Peyer's patch (tissue), 4 donors: ENCODE data around the gene ITGAD. TPM values are rescaled to one million over a fixed set of nuclear protein-coding genes. Genes with fewer than 3 reads are reported as not detected.

Experiments
- DNase-seq, 3 donors: peaks; one replicate each; pipeline ENCODE4 v3.0.0-alpha.2; 2017 to 2019
- H3K27ac ChIP-seq, 4 donors: fragments of 200-600 bp; sonication (generic); one replicate each; pipeline ENCODE4 v1.5.1; 2016 to 2019
- H3K27me3 ChIP-seq, 2 donors: fragments of 200-600 bp; sonication (generic); one replicate each; pipeline ENCODE4 v1.5.1; 2019
- H3K36me3 ChIP-seq, 3 donors: fragments of 200-600 bp; sonication (generic); one replicate each; pipeline ENCODE4 v1.5.1; 2016 to 2019
- H3K4me1 ChIP-seq, 4 donors: fragments of 200-600 bp; sonication (generic); one replicate each; pipeline ENCODE4 v1.5.1; 2016 to 2019
- H3K4me3 ChIP-seq, 4 donors: fragments of 200-600 bp; sonication (generic); 1 replicate in 3 of 4; 2 replicates in 1 of 4; pipeline ENCODE4 v1.5.1; 2016 to 2019; ENCODE audit warnings: mild to moderate bottlenecking in 1 of 4
- H3K9me3 ChIP-seq, 4 donors: fragments of 200-600 bp; sonication (generic); one replicate each; pipeline ENCODE4 v1.5.1; 2016 to 2019; ENCODE audit warnings: mild to moderate bottlenecking in 1 of 4
- POLR2A ChIP-seq, 2 donors: fragments of 450-650 bp; IDR thresholded peaks; one replicate each; pipeline ENCODE4 v1.5.1; 2017; ENCODE audit warnings: antibody characterized with exemption in 2 of 2, mild to moderate bottlenecking in 2 of 2, moderate library complexity in 2 of 2
- total RNA-seq, 4 donors: library from RNA; depleted of rRNA; stranded (reverse); fragments of >200 nt; gene quantifications; one replicate each; pipeline ENCODE4 v1.1.0, GENCODE V29; 2016
- TF ChIP-seq, protein P1 (sequence below), 6 experiments: fragments of 450-650 bp in 4 of 6; fragments of 200-600 bp in 2 of 6; sonication (generic) in 1 of 6; IDR thresholded peaks; one replicate each; pipeline ENCODE4 v1.5.1; 2017 to 2019; ENCODE audit warnings: antibody characterized with exemption in 6 of 6, mild to moderate bottlenecking in 3 of 6, moderate library complexity in 1 of 6

ITGAD gene
- total RNA-seq, 4 donors from 2014 or later, result 0.83 TPM; not detected in 3

GRCh38 chr16:31427441-31428278, 34.5 kb downstream of the ITGAD start:
- H3K27me3 ChIP-seq, result no peaks in the 10 kb centered on the region
- H3K4me3 ChIP-seq, result peak overlapping the region; percentile 12 to 55 (median 32)

DNA sequence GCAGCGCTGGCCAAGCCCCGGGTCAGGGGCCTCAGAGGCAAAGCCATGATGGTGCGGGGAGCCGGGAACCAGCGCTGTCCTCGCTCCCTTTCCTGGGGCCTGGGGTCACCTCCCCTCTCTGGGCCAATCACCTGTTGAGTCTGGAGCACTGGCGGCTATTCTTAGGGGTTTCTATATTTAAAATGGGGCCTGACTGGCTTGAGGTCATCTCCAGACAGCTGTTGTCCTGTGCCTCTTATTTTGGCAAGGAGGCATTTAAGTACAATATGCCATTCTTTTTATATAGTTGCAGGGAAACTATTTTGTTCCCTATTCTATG, 35.1 kb downstream of the ITGAD start, which contains the start of gene COX6A2:
TSS of gene COX6A2 (minus strand) at position 82 of the 319 bp plus-strand sequence. CDS start at position 47, 35 bp downstream.
- H3K4me1 ChIP-seq, result peaks cover 0 to 14% (median 0%) of the 10 kb centered on the region in 4 donors
- TF ChIP-seq, protein P1, sequence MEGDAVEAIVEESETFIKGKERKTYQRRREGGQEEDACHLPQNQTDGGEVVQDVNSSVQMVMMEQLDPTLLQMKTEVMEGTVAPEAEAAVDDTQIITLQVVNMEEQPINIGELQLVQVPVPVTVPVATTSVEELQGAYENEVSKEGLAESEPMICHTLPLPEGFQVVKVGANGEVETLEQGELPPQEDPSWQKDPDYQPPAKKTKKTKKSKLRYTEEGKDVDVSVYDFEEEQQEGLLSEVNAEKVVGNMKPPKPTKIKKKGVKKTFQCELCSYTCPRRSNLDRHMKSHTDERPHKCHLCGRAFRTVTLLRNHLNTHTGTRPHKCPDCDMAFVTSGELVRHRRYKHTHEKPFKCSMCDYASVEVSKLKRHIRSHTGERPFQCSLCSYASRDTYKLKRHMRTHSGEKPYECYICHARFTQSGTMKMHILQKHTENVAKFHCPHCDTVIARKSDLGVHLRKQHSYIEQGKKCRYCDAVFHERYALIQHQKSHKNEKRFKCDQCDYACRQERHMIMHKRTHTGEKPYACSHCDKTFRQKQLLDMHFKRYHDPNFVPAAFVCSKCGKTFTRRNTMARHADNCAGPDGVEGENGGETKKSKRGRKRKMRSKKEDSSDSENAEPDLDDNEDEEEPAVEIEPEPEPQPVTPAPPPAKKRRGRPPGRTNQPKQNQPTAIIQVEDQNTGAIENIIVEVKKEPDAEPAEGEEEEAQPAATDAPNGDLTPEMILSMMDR (IDR thresholded peaks at IDR 0.05), result no peak
- no peak for TF ChIP-seq POLR2A (IDR thresholded peaks at IDR 0.05)
- peak within 1 kb of the TSS; percentile 12 to 55 (median 32) for H3K4me3 ChIP-seq
- H3K9me3 ChIP-seq, result no peaks in the 10 kb centered on the region
- H3K27ac ChIP-seq, result peak within 1 kb of the TSS in 1 of 4 donors; percentile 33
- H3K27me3 ChIP-seq, result no peaks in the 10 kb centered on the region
- H3K36me3 ChIP-seq, result no peaks in the 10 kb centered on the region
- no peak for DNase-seq

More at GRCh38 chr16:31427441-31428278, 34.5 kb downstream of the ITGAD start:
- Histone ChIP-seq H3K27ac (peak overlapping the region in 1 of 4 donors; percentile 33), H3K36me3 (no peaks in the 10 kb centered on the region), H3K4me1 (peaks cover 0 to 14% (median 0%) of the 10 kb centered on the region in 4 donors), H3K9me3 (no peaks in the 10 kb centered on the region)
- TF ChIP-seq POLR2A (IDR thresholded peaks at IDR 0.05), result no peak
- TF ChIP-seq, protein P1 (IDR thresholded peaks at IDR 0.05), result no peak
- DNase-seq, result peak in 2 of 3 donors; percentile 77 to 78

DNA sequence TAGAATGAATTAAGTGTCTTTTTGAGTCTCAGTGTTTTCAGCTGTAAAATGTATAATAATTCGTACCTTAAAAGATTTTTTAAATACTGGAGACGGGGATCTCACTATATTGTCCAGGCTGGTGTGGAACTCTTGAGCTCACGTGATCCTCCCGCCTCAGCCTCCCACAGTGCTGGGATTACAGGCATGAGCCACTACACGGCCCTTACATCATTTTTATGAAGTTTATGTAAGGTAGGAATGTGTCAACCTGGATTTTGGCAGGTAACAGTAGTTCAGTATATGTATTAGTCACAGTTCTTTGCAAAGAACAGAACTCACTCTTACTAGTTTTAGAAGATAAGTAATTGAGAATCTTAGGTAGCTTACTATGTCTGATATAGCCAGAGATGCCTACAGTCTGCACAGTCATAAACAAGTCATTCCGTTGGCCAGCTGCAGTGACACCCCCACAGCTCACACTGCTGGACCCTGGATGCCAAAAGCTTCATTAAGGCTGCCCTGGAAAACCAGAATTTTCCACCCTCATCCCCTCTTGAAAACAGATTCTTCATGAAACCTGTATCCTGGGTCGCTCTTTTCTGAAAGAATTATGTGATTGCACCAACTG, 35.6 kb downstream of the ITGAD start:
- no peak for TF ChIP-seq POLR2A (IDR thresholded peaks at IDR 0.05)
- TF ChIP-seq, protein P1 (IDR thresholded peaks at IDR 0.05), result no peak
- no peaks in the 10 kb centered on the region for H3K9me3 ChIP-seq
- no peak overlapping the region for H3K27ac ChIP-seq
- peaks cover 0 to 14% (median 0%) of the 10 kb centered on the region in 4 donors for H3K4me1 ChIP-seq
- H3K27me3 ChIP-seq, result no peaks in the 10 kb centered on the region
- H3K36me3 ChIP-seq, result no peaks in the 10 kb centered on the region
- H3K4me3 ChIP-seq, result no peak overlapping the region
- DNase-seq, result peak in 1 of 3 donors; percentile 9

GRCh38 chr16:31429314-31429713, 36.2 kb downstream of the ITGAD start:
- Histone ChIP-seq H3K4me3 (no peak overlapping the region), H3K27me3 (no peaks in the 10 kb centered on the region), H3K27ac (no peak overlapping the region), H3K36me3 (no peaks in the 10 kb centered on the region), H3K9me3 (no peaks in the 10 kb centered on the region), H3K4me1 (peaks cover 0 to 14% (median 0%) of the 10 kb centered on the region in 4 donors)
- DNase-seq, result no peak
- no peak for TF ChIP-seq POLR2A (IDR thresholded peaks at IDR 0.05)
- TF ChIP-seq, protein P1 (IDR thresholded peaks at IDR 0.05), result no peak

- H3K4me3 ChIP-seq, result no peak overlapping the region
- no peak for DNase-seq
- no peaks in the 10 kb centered on the region for H3K9me3 ChIP-seq
- peaks cover 0 to 14% (median 0%) of the 10 kb centered on the region in 4 donors for H3K4me1 ChIP-seq
- no peak for TF ChIP-seq POLR2A (IDR thresholded peaks at IDR 0.05)
- TF ChIP-seq, protein P1 (IDR thresholded peaks at IDR 0.05), result no peak
- H3K36me3 ChIP-seq, result no peaks in the 10 kb centered on the region
- no peak overlapping the region for H3K27ac ChIP-seq
- H3K27me3 ChIP-seq, result no peaks in the 10 kb centered on the region
These were observed 36.7 kb downstream of the ITGAD start for GRCh38 chr16:31429796-31430195.
